PC-9 (cell line): ENCODE results near the gene UNC5B.

Experiments used
- EZH2 ChIP-seq: fragments of 200-600 bp; sonication (generic); IDR thresholded peaks from 2 replicates; pipeline ENCODE4 v1.8.0; 2017; ENCODE audit warnings: antibody characterized with exemption, low read depth
- TF ChIP-seq, protein P1 (sequence below): fragments of 200-600 bp; sonication (generic); conservative IDR thresholded peaks from 2 replicates; pipeline ENCODE4 v1.6.1; 2017; ENCODE audit warnings: mixed run types, antibody characterized with exemption, mild to moderate bottlenecking, moderate library complexity

GRCh38 chr10:71300555-71301370, 88.4 kb downstream of the UNC5B start:
- TF ChIP-seq, protein P1, sequence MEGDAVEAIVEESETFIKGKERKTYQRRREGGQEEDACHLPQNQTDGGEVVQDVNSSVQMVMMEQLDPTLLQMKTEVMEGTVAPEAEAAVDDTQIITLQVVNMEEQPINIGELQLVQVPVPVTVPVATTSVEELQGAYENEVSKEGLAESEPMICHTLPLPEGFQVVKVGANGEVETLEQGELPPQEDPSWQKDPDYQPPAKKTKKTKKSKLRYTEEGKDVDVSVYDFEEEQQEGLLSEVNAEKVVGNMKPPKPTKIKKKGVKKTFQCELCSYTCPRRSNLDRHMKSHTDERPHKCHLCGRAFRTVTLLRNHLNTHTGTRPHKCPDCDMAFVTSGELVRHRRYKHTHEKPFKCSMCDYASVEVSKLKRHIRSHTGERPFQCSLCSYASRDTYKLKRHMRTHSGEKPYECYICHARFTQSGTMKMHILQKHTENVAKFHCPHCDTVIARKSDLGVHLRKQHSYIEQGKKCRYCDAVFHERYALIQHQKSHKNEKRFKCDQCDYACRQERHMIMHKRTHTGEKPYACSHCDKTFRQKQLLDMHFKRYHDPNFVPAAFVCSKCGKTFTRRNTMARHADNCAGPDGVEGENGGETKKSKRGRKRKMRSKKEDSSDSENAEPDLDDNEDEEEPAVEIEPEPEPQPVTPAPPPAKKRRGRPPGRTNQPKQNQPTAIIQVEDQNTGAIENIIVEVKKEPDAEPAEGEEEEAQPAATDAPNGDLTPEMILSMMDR = no peak
- no peak for TF ChIP-seq EZH2
